Measurements from ENCODE around the gene EFCAB12. TPM values are rescaled to one million over a fixed set of nuclear protein-coding genes. Genes with fewer than 3 reads are reported as not detected.
A peak's percentile ranks its signal among the peaks of the same experiment; 100 is the strongest.

EFCAB12 gene
- total RNA-seq, 2 experiments from 2014 or later: 0.56 to 1.4 TPM

DNA sequence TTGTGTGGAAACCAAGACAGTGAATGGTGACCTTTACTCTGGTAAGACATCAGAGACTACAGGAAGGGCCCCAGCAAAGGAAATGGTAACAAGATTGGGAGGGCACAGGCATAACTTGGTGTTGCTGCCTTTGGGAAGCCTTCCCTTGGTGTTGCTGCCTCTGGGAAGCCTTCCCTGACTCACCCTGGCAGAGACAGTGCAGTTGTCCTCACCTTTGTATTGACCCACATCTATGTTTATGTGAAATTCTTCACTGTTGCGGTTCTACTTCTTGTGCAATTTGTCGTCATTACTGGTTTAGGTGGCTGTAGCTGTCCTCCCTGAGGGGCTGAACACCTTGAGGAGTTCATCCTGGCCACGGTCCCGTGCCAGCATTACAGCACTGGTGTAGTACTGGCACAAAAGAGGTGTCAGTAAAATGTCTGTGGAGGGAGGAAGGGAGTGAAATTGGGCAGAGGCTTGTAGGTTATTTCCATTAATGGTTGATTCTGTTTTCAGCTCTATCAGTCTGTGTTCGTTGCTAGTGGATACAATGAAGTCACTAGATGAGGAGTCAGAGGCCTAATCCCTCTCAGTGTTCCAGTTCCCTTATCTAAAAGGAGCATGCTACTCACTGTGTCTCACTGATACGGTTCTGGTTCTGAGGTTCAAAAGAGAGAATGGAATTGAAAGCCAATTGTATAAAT, 33.2 kb upstream of the EFCAB12 start:
- CTCF ChIA-PET: no interaction called here
- DNase-seq (no peak), ATAC-seq (no peak)
- no peaks in the 10 kb centered on the region for H3K9me3 Mint-ChIP-seq (ENCODE audit: low read depth)
- peaks cover 13% of the 10 kb centered on the region for H3K4me1 Mint-ChIP-seq
- H3K36me3 Mint-ChIP-seq: peaks cover 5% of the 10 kb centered on the region
- no peaks in the 10 kb centered on the region for H3K27me3 Mint-ChIP-seq
- H3K27ac Mint-ChIP-seq: no peak overlapping the region
- no peak overlapping the region for H3K4me3 Mint-ChIP-seq

DNA sequence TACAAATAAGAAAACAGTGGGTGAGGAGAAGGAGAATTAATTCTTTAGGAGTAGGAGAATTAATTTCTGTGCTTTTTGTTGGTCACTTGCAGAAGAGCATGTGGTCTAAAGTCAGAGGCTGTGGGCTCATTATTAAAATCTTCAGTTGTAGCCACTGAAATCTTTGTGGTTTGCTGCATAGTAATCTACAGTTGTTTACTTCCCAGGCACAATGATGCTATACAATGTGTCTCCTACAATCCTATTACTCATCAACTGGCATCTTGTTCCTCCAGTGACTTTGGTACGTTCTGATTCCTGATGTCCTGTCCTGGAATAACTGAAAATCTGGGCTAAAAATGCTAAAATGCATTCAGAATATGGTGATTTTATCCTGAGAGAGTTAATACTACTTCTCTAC, 32.6 kb upstream of the EFCAB12 start:
- H3K27ac Mint-ChIP-seq: peak overlapping the region; percentile 38
- no peaks in the 10 kb centered on the region for H3K27me3 Mint-ChIP-seq
- DNase-seq: no peak
- H3K9me3 Mint-ChIP-seq (ENCODE audit: low read depth): no peaks in the 10 kb centered on the region
- peaks cover 5% of the 10 kb centered on the region for H3K36me3 Mint-ChIP-seq
- CTCF ChIA-PET: no interaction called here
- no peak for ATAC-seq
- peaks cover 13% of the 10 kb centered on the region for H3K4me1 Mint-ChIP-seq
- H3K4me3 Mint-ChIP-seq: no peak overlapping the region

- ATAC-seq (no peak), DNase-seq (no peak)
- Mint-ChIP-seq H3K4me1 (peaks cover 13% of the 10 kb centered on the region), H3K9me3 (ENCODE audit: low read depth) (no peaks in the 10 kb centered on the region), H3K4me3 (no peak overlapping the region), H3K27ac (no peak overlapping the region), H3K36me3 (peaks cover 5% of the 10 kb centered on the region), H3K27me3 (no peaks in the 10 kb centered on the region)
- CTCF ChIA-PET: no interaction called here
Observed at GRCh38 chr3:129460572-129460971, 32.1 kb upstream of the EFCAB12 start.

GRCh38 chr3:129460155-129460554, 31.7 kb upstream of the EFCAB12 start:
- CTCF ChIA-PET: no interaction called here
- Mint-ChIP-seq H3K9me3 (ENCODE audit: low read depth) (no peaks in the 10 kb centered on the region), H3K27me3 (no peaks in the 10 kb centered on the region), H3K4me1 (peaks cover 13% of the 10 kb centered on the region), H3K4me3 (no peak overlapping the region), H3K36me3 (peaks cover 5% of the 10 kb centered on the region), H3K27ac (no peak overlapping the region)
- ATAC-seq: no peak
- DNase-seq: no peak

DNA sequence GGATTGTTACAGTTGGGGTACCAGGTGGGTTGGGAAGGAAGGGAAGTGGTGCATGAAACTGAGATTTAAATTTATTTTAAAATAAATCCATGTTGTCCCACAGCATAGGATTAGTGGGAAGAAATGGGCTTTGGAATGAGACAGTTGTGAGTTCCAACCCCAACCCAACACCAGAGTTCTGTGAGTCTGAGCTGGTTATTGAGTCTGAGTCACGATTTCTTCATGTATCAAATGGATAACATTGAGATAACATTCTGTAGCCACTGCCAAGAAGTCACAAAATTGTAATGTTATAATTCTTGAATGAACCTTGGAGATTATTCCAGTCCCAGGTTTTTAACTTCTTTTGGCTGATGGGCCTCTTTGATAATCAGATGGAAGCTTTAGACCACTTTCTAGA, 25.3 kb upstream of the EFCAB12 start:
- Mint-ChIP-seq H3K4me3 (no peak overlapping the region), H3K36me3 (peaks cover 19% of the 10 kb centered on the region), H3K9me3 (ENCODE audit: low read depth) (no peaks in the 10 kb centered on the region), H3K4me1 (no peaks in the 10 kb centered on the region), H3K27me3 (no peaks in the 10 kb centered on the region), H3K27ac (no peak overlapping the region)
- CTCF ChIA-PET: interaction anchor here (0.8 kb wide), 1 partner anchor 13 kb away, joined by 4 read pairs; no protein-coding TSS in a partner anchor
- DNase-seq: no peak
- no peak for ATAC-seq

GRCh38 chr3:129449279-129450115, 21.1 kb upstream of the EFCAB12 start:
- Mint-ChIP-seq H3K27me3 (no peaks in the 10 kb centered on the region), H3K36me3 (peaks cover 21% of the 10 kb centered on the region), H3K4me3 (no peak overlapping the region), H3K9me3 (ENCODE audit: low read depth) (no peaks in the 10 kb centered on the region), H3K27ac (no peak overlapping the region), H3K4me1 (peaks cover 2% of the 10 kb centered on the region)
- CTCF ChIA-PET: no interaction called here
- no peak for ATAC-seq
- DNase-seq: no peak

DNA sequence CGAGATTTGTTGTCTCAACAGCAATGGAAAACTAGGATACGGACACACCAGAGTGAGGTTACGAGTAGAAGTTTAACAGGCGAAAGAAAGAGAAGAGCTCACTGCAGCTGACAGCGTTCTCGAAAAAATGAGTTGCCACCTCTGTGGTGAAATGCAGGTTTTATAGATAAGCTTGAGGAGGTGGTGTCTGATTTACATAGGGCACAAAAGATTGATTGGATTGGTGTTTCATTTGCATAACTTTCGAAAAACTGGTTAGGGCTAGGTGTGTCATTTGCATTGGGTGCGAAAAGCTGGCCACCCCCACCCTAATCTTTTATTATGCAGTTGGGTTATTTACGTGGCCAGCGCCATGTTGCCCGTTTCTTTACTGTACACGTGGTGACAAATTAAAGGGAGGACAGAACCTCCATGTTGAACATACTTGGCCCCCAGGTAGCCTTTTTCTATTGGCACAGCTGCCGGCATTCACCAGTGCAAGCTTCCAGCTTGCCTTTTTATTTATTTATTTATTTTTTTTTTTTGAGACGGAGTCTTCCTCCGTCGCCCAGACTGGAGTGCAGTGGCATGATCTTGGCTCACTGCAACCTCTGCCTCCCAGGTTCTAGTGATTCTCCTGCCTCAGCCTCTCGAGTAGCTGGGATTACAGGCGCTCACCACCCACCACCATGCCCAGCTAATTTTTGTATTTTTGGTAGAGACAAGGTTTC, 19.9 kb upstream of the EFCAB12 start:
- H3K4me1 Mint-ChIP-seq: peaks cover 10% of the 10 kb centered on the region
- peaks cover 18% of the 10 kb centered on the region for H3K36me3 Mint-ChIP-seq
- no peaks in the 10 kb centered on the region for H3K9me3 Mint-ChIP-seq (ENCODE audit: low read depth)
- DNase-seq (no peak), ATAC-seq (no peak)
- no peak overlapping the region for H3K27ac Mint-ChIP-seq
- CTCF ChIA-PET: interaction anchor here (1.7 kb wide), 1 partner anchor 16 kb away, joined by 4 read pairs; no protein-coding TSS in a partner anchor
- H3K27me3 Mint-ChIP-seq: no peaks in the 10 kb centered on the region
- no peak overlapping the region for H3K4me3 Mint-ChIP-seq

DNA sequence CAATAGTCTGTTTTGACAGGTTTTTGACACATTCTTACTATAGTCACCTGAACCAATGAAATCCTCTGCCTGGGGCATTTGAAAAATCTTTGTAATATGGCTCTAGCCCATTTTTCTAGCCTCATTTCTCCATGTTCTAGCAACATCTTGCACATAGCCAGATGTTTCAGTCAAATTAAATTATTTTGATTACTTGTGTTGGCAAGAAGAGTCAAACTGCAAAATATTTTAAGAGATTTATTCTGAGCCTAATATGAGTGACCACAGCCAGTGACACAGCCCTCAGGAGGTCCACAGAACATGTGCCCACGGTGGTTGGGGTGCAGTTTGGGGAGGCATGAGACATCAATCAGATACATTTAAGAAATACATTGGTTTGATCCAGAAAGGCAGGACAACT, 18.5 kb upstream of the EFCAB12 start:
- no peak for ATAC-seq
- H3K27ac Mint-ChIP-seq: no peak overlapping the region
- CTCF ChIA-PET: interaction anchor here (1.7 kb wide), 1 partner anchor 15 kb away, joined by 4 read pairs; no protein-coding TSS in a partner anchor
- H3K27me3 Mint-ChIP-seq: no peaks in the 10 kb centered on the region
- DNase-seq: no peak
- H3K36me3 Mint-ChIP-seq: peaks cover 7% of the 10 kb centered on the region
- no peak overlapping the region for H3K4me3 Mint-ChIP-seq
- H3K4me1 Mint-ChIP-seq: peaks cover 22% of the 10 kb centered on the region
- no peaks in the 10 kb centered on the region for H3K9me3 Mint-ChIP-seq (ENCODE audit: low read depth)

- H3K27me3 Mint-ChIP-seq: no peaks in the 10 kb centered on the region
- ATAC-seq (no peak), DNase-seq (no peak)
- H3K4me1 Mint-ChIP-seq: peaks cover 33% of the 10 kb centered on the region
- H3K27ac Mint-ChIP-seq: no peak overlapping the region
- H3K4me3 Mint-ChIP-seq: no peak overlapping the region
- H3K9me3 Mint-ChIP-seq (ENCODE audit: low read depth): no peaks in the 10 kb centered on the region
- CTCF ChIA-PET: no interaction called here
- H3K36me3 Mint-ChIP-seq: peaks cover 5% of the 10 kb centered on the region
Observed at GRCh38 chr3:129445471-129445870, 17.0 kb upstream of the EFCAB12 start.

DNA sequence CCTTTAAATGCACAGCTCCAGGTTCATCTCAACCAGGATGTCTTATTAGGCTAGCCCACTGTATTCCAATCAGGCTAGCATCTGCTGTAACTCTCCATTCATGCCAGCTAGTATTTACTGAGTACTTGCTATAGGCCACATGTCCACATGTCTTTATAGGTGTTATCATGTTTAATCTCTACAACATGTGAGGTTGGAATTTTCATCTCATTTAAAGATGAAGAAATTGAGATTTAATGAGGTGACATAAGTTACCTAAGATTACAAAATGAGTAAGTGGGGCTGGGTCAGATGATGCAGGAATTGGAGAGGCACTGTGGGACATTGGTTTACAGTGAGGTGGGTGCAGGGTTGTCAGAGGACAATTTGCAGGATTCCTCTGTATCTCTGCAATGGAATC, 14.5 kb upstream of the EFCAB12 start:
- ATAC-seq: no peak
- H3K4me1 Mint-ChIP-seq: peaks cover 41% of the 10 kb centered on the region
- H3K27me3 Mint-ChIP-seq: no peaks in the 10 kb centered on the region
- H3K9me3 Mint-ChIP-seq (ENCODE audit: low read depth): no peaks in the 10 kb centered on the region
- DNase-seq: no peak
- CTCF ChIA-PET: no interaction called here
- H3K27ac Mint-ChIP-seq: peak overlapping the region; percentile 16
- no peak overlapping the region for H3K4me3 Mint-ChIP-seq
- H3K36me3 Mint-ChIP-seq: peaks cover 5% of the 10 kb centered on the region

GRCh38 chr3:129442486-129442885, 14.1 kb upstream of the EFCAB12 start:
- Mint-ChIP-seq H3K27ac (no peak overlapping the region), H3K4me1 (peaks cover 44% of the 10 kb centered on the region), H3K9me3 (ENCODE audit: low read depth) (no peaks in the 10 kb centered on the region), H3K4me3 (no peak overlapping the region), H3K27me3 (no peaks in the 10 kb centered on the region), H3K36me3 (peaks cover 10% of the 10 kb centered on the region)
- CTCF ChIA-PET: no interaction called here
- ATAC-seq (no peak), DNase-seq (no peak)

- no peaks in the 10 kb centered on the region for H3K27me3 Mint-ChIP-seq
- no peaks in the 10 kb centered on the region for H3K9me3 Mint-ChIP-seq (ENCODE audit: low read depth)
- CTCF ChIA-PET: interaction anchor here (1.6 kb wide), 1 partner anchor 12 kb away, joined by 4 read pairs; no protein-coding TSS in a partner anchor
- no peak for DNase-seq
- H3K27ac Mint-ChIP-seq: no peak overlapping the region
- H3K4me3 Mint-ChIP-seq: peak overlapping the region; percentile 83
- peaks cover 48% of the 10 kb centered on the region for H3K4me1 Mint-ChIP-seq
- peaks cover 15% of the 10 kb centered on the region for H3K36me3 Mint-ChIP-seq
- no peak for ATAC-seq
Observed at GRCh38 chr3:129441782-129442181, 13.3 kb upstream of the EFCAB12 start.

- no peak for DNase-seq
- CTCF ChIA-PET: interaction anchor here (0.9 to 1.6 kb wide), 6 partner anchors 13 to 470 kb away, joined by 3 to 6 read pairs (median 4); no protein-coding TSS in a partner anchor
- H3K4me1 Mint-ChIP-seq: peaks cover 54% of the 10 kb centered on the region
- no peak for ATAC-seq
- H3K4me3 Mint-ChIP-seq: peak overlapping the region; percentile 83
- peaks cover 20% of the 10 kb centered on the region for H3K36me3 Mint-ChIP-seq
- no peaks in the 10 kb centered on the region for H3K9me3 Mint-ChIP-seq (ENCODE audit: low read depth)
- H3K27ac Mint-ChIP-seq: peak overlapping the region; percentile 91
- no peaks in the 10 kb centered on the region for H3K27me3 Mint-ChIP-seq
Observed at GRCh38 chr3:129441215-129441614, 12.8 kb upstream of the EFCAB12 start.

Measured in activated CD8-positive, alpha-beta memory T cell treated with anti-CD3 and anti-CD28 coated beads, Interleukin-2, amount 10 ng/mL, durations not matched to agents 7 days and 5 days (primary cell).